AG09319 (cell line): Measurements from ENCODE around the gene PCDH9.

ENCODE experiments used
- DNase-seq: peaks from one replicate; pipeline ENCODE4 v3.0.0-alpha.2; 2010; ENCODE audit warnings: low read depth; ENCODE audit errors: extremely low read depth
- TF ChIP-seq, protein P1 (sequence below): IDR thresholded peaks from 2 replicates; pipeline ENCODE4 v1.5.1; 2011; ENCODE audit warnings: low read depth, mild to moderate bottlenecking, inconsistent platforms, low read length, moderate library complexity

The PCDH9 gene

DNA sequence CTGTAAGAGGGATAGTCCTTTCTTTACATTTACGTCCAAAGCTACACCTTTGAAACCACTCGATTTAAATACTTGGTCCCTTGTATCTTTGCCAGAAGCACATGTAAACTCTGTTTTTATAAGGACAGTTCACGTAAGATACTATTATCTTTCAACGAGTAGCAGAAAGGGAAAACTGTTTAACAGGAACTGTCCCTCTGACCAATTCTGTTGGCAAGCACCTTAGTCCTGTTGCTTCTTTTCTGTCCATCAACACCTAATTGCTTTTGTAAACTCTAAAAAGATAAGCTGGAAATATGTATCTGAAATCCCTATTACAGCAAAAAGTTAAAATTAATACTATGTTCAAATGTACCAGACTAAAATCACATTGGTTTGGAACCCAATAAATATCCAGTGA lies 37.4 kb downstream of the PCDH9 start:
- TF ChIP-seq, protein P1, sequence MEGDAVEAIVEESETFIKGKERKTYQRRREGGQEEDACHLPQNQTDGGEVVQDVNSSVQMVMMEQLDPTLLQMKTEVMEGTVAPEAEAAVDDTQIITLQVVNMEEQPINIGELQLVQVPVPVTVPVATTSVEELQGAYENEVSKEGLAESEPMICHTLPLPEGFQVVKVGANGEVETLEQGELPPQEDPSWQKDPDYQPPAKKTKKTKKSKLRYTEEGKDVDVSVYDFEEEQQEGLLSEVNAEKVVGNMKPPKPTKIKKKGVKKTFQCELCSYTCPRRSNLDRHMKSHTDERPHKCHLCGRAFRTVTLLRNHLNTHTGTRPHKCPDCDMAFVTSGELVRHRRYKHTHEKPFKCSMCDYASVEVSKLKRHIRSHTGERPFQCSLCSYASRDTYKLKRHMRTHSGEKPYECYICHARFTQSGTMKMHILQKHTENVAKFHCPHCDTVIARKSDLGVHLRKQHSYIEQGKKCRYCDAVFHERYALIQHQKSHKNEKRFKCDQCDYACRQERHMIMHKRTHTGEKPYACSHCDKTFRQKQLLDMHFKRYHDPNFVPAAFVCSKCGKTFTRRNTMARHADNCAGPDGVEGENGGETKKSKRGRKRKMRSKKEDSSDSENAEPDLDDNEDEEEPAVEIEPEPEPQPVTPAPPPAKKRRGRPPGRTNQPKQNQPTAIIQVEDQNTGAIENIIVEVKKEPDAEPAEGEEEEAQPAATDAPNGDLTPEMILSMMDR, result no peak
- DNase-seq, result no peak

DNA sequence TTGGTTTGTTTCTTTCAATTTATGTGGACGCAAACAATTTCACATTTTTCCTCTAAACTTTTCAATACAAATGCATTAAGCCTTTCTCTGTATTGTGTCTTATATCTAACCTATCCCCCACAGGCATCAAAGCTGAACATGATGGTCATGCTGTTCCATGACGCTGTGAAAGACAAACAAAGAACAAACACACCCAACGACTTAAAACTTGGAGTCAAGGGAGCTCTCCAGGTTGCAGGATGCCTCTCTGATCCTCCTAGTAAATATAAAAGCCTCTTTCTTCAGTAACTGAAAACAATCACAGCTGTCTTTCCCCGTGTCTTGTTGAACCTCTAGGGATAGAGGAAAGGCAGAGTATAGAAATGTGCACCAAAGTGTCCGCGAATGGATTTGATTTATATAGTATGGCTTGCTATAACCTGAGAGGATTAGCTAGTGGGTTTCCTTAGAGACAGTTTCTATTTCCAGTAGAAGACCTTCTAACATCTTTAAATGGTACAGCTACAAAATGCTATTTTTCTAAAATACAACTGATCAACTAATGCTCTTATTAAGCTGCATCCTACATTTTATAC lies 43.1 kb downstream of the PCDH9 start:
- DNase-seq, result no peak
- TF ChIP-seq, protein P1, result no peak

DNA sequence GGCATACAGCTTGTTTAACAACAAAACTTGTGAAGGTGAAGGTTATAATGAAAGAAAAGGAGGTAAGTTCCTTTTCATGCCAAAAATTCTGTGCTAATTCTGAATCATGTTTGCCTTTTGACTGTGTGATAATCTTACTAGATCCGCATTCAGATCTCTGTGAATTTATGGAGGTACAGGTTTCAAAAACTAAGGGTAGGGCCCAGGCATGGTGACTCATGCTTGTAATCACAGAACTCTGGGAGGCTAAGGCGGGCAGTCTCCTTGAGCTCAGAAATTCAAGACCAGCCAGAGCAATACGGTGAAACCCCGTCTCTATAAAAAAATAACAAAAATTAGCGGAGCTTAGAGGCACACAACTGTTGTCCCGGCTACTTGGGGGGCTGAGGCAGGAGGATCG lies 45.9 kb downstream of the PCDH9 start:
- no peak for DNase-seq
- TF ChIP-seq, protein P1, result no peak

DNA sequence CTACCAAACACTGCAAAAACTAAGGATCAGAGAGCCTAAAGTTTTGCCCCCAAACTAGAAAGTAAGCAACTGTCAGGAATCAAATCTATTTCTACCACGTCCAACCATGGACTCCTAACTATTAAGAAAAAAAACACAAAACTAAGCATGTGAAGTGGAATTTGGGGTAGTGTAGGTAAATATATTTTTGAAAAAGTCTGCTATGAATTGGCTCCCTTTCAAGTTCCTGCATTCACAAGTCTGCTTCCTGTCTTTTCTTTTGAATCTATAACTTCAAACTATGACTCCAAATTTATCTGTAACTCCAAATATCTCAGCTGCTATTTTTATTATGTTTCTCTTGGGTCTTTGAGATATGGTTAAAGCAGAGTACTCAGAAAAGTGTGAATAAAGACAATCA lies 47.0 kb downstream of the PCDH9 start:
- TF ChIP-seq, protein P1, result no peak
- DNase-seq, result no peak

DNA sequence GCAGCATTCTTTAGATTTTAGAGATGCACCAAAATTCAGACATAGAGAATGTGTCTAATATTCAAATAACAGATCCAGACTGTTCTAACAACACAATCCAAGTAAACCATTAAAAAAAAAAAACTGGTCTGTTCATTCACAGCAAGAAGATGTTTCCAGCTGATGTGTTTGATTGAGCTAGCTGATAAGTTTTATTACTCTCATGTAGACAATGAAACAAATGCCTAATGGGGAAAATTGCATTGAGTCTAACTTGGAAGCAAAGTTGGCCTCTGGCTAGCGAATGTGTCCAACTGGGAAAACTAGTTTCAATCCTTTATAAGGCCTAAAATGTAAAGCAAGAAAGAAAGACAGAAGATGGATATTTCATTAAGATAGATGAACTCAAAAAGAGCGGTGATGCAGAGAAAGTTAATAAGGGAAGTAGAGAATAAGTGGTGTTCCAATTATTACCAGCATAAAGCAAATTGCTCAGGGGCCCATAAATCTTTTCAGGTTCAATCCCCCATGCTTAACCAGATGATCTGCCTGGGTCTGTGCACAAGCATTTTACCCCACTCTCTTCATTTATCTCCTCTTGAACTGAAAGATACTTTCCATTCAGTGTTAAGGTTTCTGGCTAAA lies 54.2 kb downstream of the PCDH9 start:
- no peak for DNase-seq

DNA sequence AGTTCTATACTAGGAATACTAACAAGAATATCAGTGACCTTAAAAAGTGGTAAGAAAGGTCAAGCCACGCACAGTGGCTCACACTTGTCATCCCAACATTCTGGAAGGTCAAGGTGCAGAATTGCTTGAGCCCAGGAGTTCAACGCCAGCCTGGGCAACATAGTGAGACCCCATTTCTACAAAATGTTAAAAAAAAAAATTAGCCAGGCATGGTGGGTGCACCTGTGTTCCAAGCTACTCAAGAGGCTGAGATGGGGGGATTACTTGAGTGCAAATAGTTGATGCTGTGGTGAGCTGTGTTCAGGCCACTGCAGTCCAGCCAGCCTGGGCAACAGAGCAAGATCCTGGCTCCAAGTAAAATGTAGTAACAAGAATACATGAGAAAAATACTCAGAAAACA lies 61.8 kb downstream of the PCDH9 start:
- DNase-seq, result no peak
- TF ChIP-seq, protein P1, result no peak

More for the DNA sequence above, 54.2 kb downstream of the PCDH9 start:
- TF ChIP-seq, protein P1, result no peak

DNA sequence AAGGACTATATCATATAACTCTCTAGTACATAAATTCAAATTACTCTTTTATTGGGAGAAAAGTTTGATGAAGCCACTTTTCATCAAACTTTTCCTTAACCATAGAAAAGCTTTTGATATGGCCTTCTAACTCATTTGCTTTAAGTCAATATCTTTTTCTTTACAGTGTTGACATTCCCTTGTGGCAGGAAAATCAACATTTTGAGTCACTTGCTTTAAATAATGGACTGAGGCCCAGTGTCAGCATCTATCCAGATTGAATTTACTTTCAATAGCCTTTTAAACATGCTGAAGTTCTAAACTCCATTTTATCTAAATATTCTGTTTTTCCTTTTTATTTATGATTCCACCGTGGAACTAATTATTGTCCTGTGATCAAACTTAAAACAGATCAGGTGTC lies 62.7 kb downstream of the PCDH9 start:
- no peak for DNase-seq
- TF ChIP-seq, protein P1, result no peak
